AG04450 (cell line): Measurements from ENCODE around the gene AGAP2. TPM values are rescaled to one million over a fixed set of nuclear protein-coding genes. Genes with fewer than 3 reads are reported as not detected.

Experiments used
- CTCF ChIA-PET: fragments of 300-600, 350-600 bp; formaldehyde crosslinking; extraction: SDS; loops from one replicate; lab custom pipeline; 2022; ENCODE audit warnings: antibody characterized with exemption, inconsistent platforms; lab: Charles Lee
- POLR2A ChIA-PET: fragments of 350-600 bp; formaldehyde crosslinking; extraction: SDS; loops from one replicate; lab custom pipeline; 2021; ENCODE audit warnings: antibody characterized with exemption, inconsistent platforms; lab: Yijun Ruan, JAX
- DNase-seq: peaks from one replicate; pipeline ENCODE4 v3.0.0-alpha.2; 2011; ENCODE audit warnings: low read depth, low spot score
- H3K27ac ChIP-seq: one replicate; pipeline ENCODE4 v1.5.1; 2012; ENCODE audit warnings: low read depth, low read length, control low read depth
- H3K27me3 ChIP-seq: one replicate; pipeline ENCODE4 v1.6.0; 2012; ENCODE audit warnings: low read length; ENCODE audit not compliant: control insufficient read depth, insufficient read depth
- H3K4me3 ChIP-seq: 2 replicates; pipeline ENCODE4 v1.5.1; 2011; ENCODE audit warnings: mild to moderate bottlenecking, low read depth, low read length, control low read depth
- H3K9me3 ChIP-seq: 2 replicates; pipeline ENCODE4 v1.5.1; 2012; ENCODE audit warnings: low read length; ENCODE audit not compliant: control insufficient read depth, insufficient read depth
- polyA plus RNA-seq: library from polyadenylated mRNA; depleted of rRNA; stranded (reverse); fragments of >200 nt; gene quantifications from 2 replicates; pipeline ENCODE4 v1.2.3, GENCODE V29; 2011
- TF ChIP-seq, protein P1 (sequence below): IDR thresholded peaks from 2 replicates; pipeline ENCODE4 v1.5.1; 2011; ENCODE audit warnings: low read depth, low read length, control low read depth, inconsistent platforms

AGAP2 gene
- polyA plus RNA-seq, 1 experiment: 0.02 TPM

DNA sequence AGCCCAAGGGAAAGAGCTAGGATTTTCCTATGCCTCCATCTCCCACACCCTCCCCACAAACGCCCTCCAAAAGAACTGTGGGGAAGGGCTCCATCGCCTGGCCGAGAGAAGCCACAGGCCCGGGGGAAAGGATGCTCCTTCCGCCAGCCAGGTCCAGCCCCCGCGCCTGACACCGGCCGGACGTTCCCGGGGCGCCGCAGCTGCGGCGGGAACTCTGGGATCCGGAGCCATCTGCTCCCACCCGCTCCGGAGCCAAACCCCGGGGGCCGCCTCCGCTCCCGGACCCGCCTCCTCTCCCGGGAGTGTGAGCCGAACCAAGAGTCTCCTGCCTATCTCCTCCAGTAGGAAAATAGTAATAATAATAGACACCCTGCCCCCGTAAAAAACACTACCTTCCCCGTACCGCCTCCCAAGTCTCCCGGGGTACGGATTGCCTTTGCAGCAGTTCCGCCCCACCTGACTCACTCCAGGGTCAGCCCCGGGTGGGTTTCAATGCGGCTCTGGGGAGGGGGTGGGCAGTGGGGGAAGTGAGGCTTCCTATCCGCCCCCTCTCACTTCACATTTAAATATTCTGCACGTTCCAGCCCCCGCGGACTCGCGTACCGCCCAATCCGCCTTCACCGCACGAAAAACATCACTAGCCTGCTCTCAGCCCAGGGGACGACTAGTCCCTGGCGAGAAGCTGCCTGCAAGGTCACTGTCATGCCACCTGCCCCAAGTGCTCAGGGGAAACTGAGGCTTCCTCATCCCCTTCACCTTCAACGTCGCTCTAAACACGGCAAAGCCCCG, 2.4 kb downstream of the AGAP2 start:
- no peak for DNase-seq
- H3K27me3 ChIP-seq: peaks cover 88% of the 10 kb centered on the region
- ChIA-PET CTCF (interaction anchor here (1.1 to 2.6 kb wide), 4 partner anchors 10 to 278 kb away, joined by 8 to 19 read pairs (median 10); no protein-coding TSS in a partner anchor), POLR2A (interaction anchor here (1.9 to 2.2 kb wide), 2 partner anchors 9 to 10 kb away, joined by 8 to 10 read pairs; partner anchors contain the start of gene TSPAN31)
- no peak overlapping the region for H3K27ac ChIP-seq
- H3K9me3 ChIP-seq: no peaks in the 10 kb centered on the region; the same call in 1 of the 2 replicates
- TF ChIP-seq, protein P1, sequence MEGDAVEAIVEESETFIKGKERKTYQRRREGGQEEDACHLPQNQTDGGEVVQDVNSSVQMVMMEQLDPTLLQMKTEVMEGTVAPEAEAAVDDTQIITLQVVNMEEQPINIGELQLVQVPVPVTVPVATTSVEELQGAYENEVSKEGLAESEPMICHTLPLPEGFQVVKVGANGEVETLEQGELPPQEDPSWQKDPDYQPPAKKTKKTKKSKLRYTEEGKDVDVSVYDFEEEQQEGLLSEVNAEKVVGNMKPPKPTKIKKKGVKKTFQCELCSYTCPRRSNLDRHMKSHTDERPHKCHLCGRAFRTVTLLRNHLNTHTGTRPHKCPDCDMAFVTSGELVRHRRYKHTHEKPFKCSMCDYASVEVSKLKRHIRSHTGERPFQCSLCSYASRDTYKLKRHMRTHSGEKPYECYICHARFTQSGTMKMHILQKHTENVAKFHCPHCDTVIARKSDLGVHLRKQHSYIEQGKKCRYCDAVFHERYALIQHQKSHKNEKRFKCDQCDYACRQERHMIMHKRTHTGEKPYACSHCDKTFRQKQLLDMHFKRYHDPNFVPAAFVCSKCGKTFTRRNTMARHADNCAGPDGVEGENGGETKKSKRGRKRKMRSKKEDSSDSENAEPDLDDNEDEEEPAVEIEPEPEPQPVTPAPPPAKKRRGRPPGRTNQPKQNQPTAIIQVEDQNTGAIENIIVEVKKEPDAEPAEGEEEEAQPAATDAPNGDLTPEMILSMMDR: peak; percentile 51
- H3K4me3 ChIP-seq: peak overlapping the region; percentile 35

DNA sequence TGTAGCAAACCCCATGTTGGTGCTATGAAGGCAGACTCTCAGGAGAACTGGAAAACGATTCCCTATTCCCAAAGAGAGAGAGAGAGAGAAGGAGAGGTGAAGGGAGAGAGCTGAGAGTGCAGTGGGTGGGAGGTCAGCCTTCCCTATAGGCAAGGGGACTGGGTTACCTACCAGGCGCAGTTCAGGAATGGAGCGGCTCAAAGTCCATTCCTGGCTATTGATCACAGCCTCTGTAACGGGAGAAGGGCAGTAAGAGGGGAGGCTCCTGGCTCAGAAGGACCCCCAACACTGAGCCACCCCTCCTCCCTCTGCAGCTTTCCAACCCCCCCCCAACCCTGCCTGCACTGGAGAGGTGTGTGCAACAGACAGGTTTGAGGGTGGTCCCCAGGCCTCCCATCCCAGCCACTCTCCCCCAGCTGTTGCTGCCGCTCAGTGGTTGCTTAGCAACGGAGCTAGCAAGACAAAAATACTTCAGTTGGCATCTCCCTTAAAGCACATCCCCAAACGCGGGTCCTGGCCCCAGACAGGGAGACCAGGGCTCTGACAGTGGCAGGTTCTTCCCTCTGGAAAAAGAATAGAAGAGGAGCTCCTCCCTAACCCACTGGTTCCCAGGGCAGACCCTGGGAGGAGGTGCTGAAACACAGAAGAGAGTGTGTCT, 3.2 kb downstream of the AGAP2 start:
- ChIA-PET POLR2A (interaction anchor here (1.9 to 2.2 kb wide), 2 partner anchors 9 to 10 kb away, joined by 8 to 10 read pairs; partner anchors contain the start of gene TSPAN31), CTCF (interaction anchor here (1.2 to 2.6 kb wide), 3 partner anchors 9 to 277 kb away, joined by 9 to 19 read pairs (median 12); no protein-coding TSS in a partner anchor)
- DNase-seq: no peak
- H3K9me3 ChIP-seq: no peaks in the 10 kb centered on the region; the same call in 1 of the 2 replicates
- peak overlapping the region; percentile 35 for H3K4me3 ChIP-seq
- H3K27ac ChIP-seq: no peak overlapping the region
- H3K27me3 ChIP-seq: peaks cover 86% of the 10 kb centered on the region
- TF ChIP-seq, protein P1: no peak

DNA sequence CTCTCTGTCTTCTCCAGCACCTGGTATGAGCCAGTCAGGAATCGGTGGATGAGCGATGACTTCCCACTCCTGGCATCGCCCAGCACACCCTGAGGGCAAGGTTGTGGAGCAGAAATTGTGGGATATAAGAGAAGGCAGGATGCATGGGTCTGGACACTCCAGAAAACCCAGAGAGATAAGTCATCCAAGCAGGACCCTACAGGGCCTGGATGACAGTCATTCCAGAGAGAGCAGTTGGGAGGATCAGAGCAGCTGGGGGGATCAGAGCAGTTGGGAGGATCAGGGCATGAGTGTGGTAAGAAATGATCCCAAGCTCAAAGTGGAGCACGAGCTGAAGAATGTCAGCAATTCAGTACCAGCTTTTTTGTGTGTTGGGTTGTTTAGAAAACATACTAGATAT, 4.0 kb downstream of the AGAP2 start:
- ChIA-PET POLR2A (no interaction called here), CTCF (interaction anchor here (0.6 to 2.4 kb wide), 3 partner anchors 9 to 149 kb away, joined by 3 to 19 read pairs (median 11); no protein-coding TSS in a partner anchor)
- no peak overlapping the region for H3K27ac ChIP-seq
- no peak for DNase-seq
- TF ChIP-seq, protein P1: no peak
- H3K9me3 ChIP-seq: no peaks in the 10 kb centered on the region; the same call in 1 of the 2 replicates
- H3K4me3 ChIP-seq: no peak overlapping the region
- H3K27me3 ChIP-seq: peaks cover 80% of the 10 kb centered on the region

DNA sequence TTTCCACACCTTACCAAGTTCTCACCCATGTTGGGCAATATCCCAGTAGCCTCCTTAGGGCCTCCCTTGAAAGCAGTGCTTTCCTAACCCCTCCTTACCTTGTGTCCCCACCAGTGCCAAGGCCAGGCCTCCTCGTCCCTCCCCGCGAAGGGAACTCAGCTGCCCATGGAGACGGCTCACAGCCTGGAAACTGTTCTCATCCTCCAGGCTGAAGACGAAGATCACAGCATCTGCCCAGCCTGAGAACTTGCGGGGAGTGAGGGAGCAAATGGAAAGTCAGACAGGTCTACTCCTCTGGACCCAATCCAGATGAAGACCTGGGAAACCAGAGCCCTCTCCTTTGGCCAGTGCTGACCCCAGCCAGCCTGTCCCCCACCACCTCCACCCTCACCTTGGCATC, 4.6 kb downstream of the AGAP2 start:
- Histone ChIP-seq H3K27ac (no peak overlapping the region), H3K4me3 (no peak overlapping the region), H3K27me3 (peaks cover 73% of the 10 kb centered on the region), H3K9me3 (no peaks in the 10 kb centered on the region; the same call in 1 of the 2 replicates)
- CTCF ChIA-PET: interaction anchor here (0.6 to 2.4 kb wide), 3 partner anchors 8 to 148 kb away, joined by 3 to 19 read pairs (median 11); no protein-coding TSS in a partner anchor
- TF ChIP-seq, protein P1: no peak
- DNase-seq: no peak
- POLR2A ChIA-PET: no interaction called here
